SK-N-SH (cell line): ENCODE data around the gene CDH11. TPM values are rescaled to one million over a fixed set of nuclear protein-coding genes. Genes with fewer than 3 reads are reported as not detected.

Source experiments
- CTCF ChIA-PET: fragments of 300-600, 350-600 bp; formaldehyde crosslinking; extraction: SDS; loops from one replicate; lab custom pipeline; 2021; lab: Yijun Ruan, JAX
- POLR2A ChIA-PET: fragments of 350-600 bp; sonication (Branson Sonifier 250); formaldehyde crosslinking; extraction: SDS; loops from one replicate; lab custom pipeline; 2020; ENCODE audit warnings: antibody characterized with exemption, inconsistent platforms; lab: Yijun Ruan, JAX
- DNase-seq: peaks from one replicate; pipeline ENCODE4 v3.0.0; 2012
- H2AFZ ChIP-seq: fragments of 200-600 bp; sonication (generic); 2 replicates; pipeline ENCODE4 v1.8.1; 2016; ENCODE audit warnings: antibody characterized with exemption, mild to moderate bottlenecking, low read depth
- H3F3A ChIP-seq: fragments of 200-600 bp; sonication (generic); replicated peaks from 2 replicates; pipeline ENCODE3; 2016; ENCODE audit warnings: antibody characterized with exemption, mild to moderate bottlenecking; ENCODE audit not compliant: insufficient read depth
- H3K27ac ChIP-seq, 2 experiments: fragments of 200-500 bp in 1 of 2; fragments of 200-600 bp in 1 of 2; sonication (Bioruptor generic) in 1 of 2; sonication (generic), shearing (Covaris generic) in 1 of 2; 2 replicates each; pipeline versions ENCODE4 v1.5.1 to v1.6.1; 2014 to 2016; ENCODE audit warnings: low read depth in 2 of 2, inconsistent platforms in 1 of 2, low read length in 1 of 2, mild to moderate bottlenecking in 1 of 2, mixed read lengths in 1 of 2
- H3K27me3 ChIP-seq: fragments of 200-600 bp; sonication (generic), shearing (Covaris generic); 2 replicates; pipeline ENCODE4 v1.6.1; 2016; ENCODE audit warnings: mixed run types; ENCODE audit not compliant: insufficient read depth
- H3K36me3 ChIP-seq, 2 experiments: fragments of 200-500 bp in 1 of 2; fragments of 200-600 bp in 1 of 2; sonication (Bioruptor generic) in 1 of 2; sonication (generic) in 1 of 2; replicated peaks in 1 of 2; 2 replicates each; pipeline versions ENCODE3 to v1.5.1; 2014 to 2016; ENCODE audit warnings: low read length in 1 of 2, mild to moderate bottlenecking in 1 of 2; ENCODE audit not compliant: insufficient read depth in 2 of 2, control insufficient read depth in 1 of 2
- H3K4me1 ChIP-seq, 2 experiments: fragments of 200-500 bp in 1 of 2; fragments of 200-600 bp in 1 of 2; sonication (Bioruptor generic) in 1 of 2; sonication (generic), shearing (Covaris generic) in 1 of 2; 2 replicates each; pipeline versions ENCODE4 v1.5.1 to v1.6.1; 2014 to 2016; ENCODE audit warnings: low read depth in 1 of 2, low read length in 1 of 2, mixed run types in 1 of 2; ENCODE audit not compliant: insufficient read depth in 2 of 2, control insufficient read depth in 1 of 2
- H3K4me2 ChIP-seq: fragments of 200-600 bp; sonication (generic), shearing (Covaris generic); 2 replicates; pipeline ENCODE4 v1.6.1; 2017; ENCODE audit warnings: mixed run types
- H3K4me3 ChIP-seq, 2 experiments: fragments of 200-500 bp in 1 of 2; fragments of 200-600 bp in 1 of 2; sonication (Bioruptor generic) in 1 of 2; sonication (generic), shearing (Covaris generic) in 1 of 2; 2 replicates each; pipeline versions ENCODE4 v1.5.1 to v1.8.1; 2014 to 2016; ENCODE audit warnings: low read depth in 2 of 2, inconsistent platforms in 1 of 2, low read length in 1 of 2, mild to moderate bottlenecking in 1 of 2, mixed read lengths in 1 of 2, moderate library complexity in 1 of 2
- H3K79me2 ChIP-seq: fragments of 200-600 bp; sonication (generic); 2 replicates; pipeline ENCODE4 v1.8.1; 2017; ENCODE audit warnings: mild to moderate bottlenecking; ENCODE audit not compliant: insufficient read depth
- H3K9ac ChIP-seq: fragments of 200-600 bp; sonication (generic); 2 replicates; pipeline ENCODE4 v1.6.1; 2017; ENCODE audit warnings: mixed run types
- H3K9me2 ChIP-seq: fragments of 200-600 bp; sonication (generic); 2 replicates; pipeline ENCODE4 v1.6.1; 2017; ENCODE audit warnings: mixed run types
- H3K9me3 ChIP-seq: fragments of 200-600 bp; sonication (generic); 2 replicates; pipeline ENCODE4 v1.6.1; 2017; ENCODE audit warnings: mixed run types, mild to moderate bottlenecking, moderate library complexity
- H4K20me1 ChIP-seq: fragments of 200-600 bp; sonication (generic); 2 replicates; pipeline ENCODE4 v1.6.1; 2017; ENCODE audit warnings: mild to moderate bottlenecking, mixed run types; ENCODE audit not compliant: insufficient read depth
- EP300 ChIP-seq, 2 experiments: IDR thresholded peaks; 2 replicates each; pipeline versions ENCODE4 v1.4.0 to v1.6.1; 2012; ENCODE audit warnings: borderline replicate concordance in 1 of 2, low read depth in 1 of 2, low read length in 1 of 2
- GABPA ChIP-seq: IDR thresholded peaks from 2 replicates; pipeline ENCODE4 v1.4.0; 2012; ENCODE audit warnings: low read depth, mild to moderate bottlenecking
- MXI1 ChIP-seq: IDR thresholded peaks from 2 replicates; pipeline ENCODE4 v1.6.1; 2012; ENCODE audit warnings: mild to moderate bottlenecking, low read depth, low read length, improper control_type of control experiment
- PBX3 ChIP-seq: IDR thresholded peaks from 2 replicates; pipeline ENCODE4; 2012
- RXRA ChIP-seq: IDR thresholded peaks from 2 replicates; pipeline ENCODE4 v1.4.0; 2012; ENCODE audit warnings: low read depth, mild to moderate bottlenecking, borderline replicate concordance
- TAF1 ChIP-seq: IDR thresholded peaks from 2 replicates; pipeline ENCODE4 v1.6.1; 2012; ENCODE audit warnings: low read depth, mild to moderate bottlenecking, low read length, moderate library complexity, borderline replicate concordance
- USF1 ChIP-seq: IDR thresholded peaks from 2 replicates; pipeline ENCODE4 v1.4.0; 2012; ENCODE audit warnings: low read depth, borderline replicate concordance
- WGBS: methylation state at CpG from one replicate; pipeline ENCODE4 v1.1.6; 2017; ENCODE audit warnings: low lambda C conversion rate; 5-methylcytosine and 5-hydroxymethylcytosine counted together
- polyA plus RNA-seq, 3 experiments: library from polyadenylated mRNA; depleted of rRNA; stranded (reverse); fragments of >200 nt; gene quantifications; 2 replicates each; pipeline ENCODE4 v1.2.3, GENCODE V29; 2012
- TF ChIP-seq, protein P1 (sequence below): IDR thresholded peaks from 2 replicates; pipeline ENCODE4 v1.6.1; 2012; ENCODE audit warnings: mild to moderate bottlenecking, low read depth, low read length, moderate library complexity

Gene CDH11
- polyA plus RNA-seq, 1 of the 3 experiments (the other 2 are of a cell fraction) = 269 TPM

GRCh38 chr16:64919141-64919540 is 202.7 kb downstream of the CDH11 start (continued):
- TF ChIP-seq RXRA (no peak), MXI1 (no peak), EP300 (IDR thresholded peaks at IDR 0.05; ENCODE audit: borderline replicate concordance in 1 of 2, low read depth in 1 of 2, low read length in 1 of 2) (no peak)
- TF ChIP-seq, protein P1, sequence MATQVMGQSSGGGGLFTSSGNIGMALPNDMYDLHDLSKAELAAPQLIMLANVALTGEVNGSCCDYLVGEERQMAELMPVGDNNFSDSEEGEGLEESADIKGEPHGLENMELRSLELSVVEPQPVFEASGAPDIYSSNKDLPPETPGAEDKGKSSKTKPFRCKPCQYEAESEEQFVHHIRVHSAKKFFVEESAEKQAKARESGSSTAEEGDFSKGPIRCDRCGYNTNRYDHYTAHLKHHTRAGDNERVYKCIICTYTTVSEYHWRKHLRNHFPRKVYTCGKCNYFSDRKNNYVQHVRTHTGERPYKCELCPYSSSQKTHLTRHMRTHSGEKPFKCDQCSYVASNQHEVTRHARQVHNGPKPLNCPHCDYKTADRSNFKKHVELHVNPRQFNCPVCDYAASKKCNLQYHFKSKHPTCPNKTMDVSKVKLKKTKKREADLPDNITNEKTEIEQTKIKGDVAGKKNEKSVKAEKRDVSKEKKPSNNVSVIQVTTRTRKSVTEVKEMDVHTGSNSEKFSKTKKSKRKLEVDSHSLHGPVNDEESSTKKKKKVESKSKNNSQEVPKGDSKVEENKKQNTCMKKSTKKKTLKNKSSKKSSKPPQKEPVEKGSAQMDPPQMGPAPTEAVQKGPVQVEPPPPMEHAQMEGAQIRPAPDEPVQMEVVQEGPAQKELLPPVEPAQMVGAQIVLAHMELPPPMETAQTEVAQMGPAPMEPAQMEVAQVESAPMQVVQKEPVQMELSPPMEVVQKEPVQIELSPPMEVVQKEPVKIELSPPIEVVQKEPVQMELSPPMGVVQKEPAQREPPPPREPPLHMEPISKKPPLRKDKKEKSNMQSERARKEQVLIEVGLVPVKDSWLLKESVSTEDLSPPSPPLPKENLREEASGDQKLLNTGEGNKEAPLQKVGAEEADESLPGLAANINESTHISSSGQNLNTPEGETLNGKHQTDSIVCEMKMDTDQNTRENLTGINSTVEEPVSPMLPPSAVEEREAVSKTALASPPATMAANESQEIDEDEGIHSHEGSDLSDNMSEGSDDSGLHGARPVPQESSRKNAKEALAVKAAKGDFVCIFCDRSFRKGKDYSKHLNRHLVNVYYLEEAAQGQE = no peak
- TF ChIP-seq, all 33 proteins: peak for 0

GRCh38 chr16:64916051-64916450 is 205.8 kb downstream of the CDH11 start:
- CTCF ChIA-PET = no interaction called here

DNA sequence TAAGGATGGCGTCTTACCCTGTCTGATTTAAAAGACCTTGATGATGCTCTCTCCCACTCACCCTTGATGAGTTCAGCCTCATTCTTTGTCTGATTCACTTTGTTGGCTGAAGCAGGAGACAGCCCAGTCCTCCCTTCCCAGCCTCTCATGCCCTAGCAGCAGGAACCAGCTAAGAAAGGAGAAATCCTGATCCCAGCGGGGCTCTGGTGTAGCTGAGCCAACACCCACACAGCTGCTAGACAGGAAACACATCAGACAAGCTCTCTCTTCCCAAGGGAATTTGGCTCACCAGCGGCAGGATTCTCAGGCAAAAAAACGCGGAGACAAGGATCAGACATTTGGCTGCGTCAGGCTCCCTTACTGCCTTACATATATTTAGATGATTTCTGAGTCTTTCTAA is 211.5 kb downstream of the CDH11 start:
- POLR2A ChIA-PET = no interaction called here
- H2AFZ ChIP-seq = peak overlapping the region; percentile 63; the same call in 1 of the 2 replicates

More at GRCh38 chr16:64916051-64916450, 205.8 kb downstream of the CDH11 start:
- TF ChIP-seq EP300 (IDR thresholded peaks at IDR 0.05; ENCODE audit: borderline replicate concordance in 1 of 2, low read depth in 1 of 2, low read length in 1 of 2) = no peak
- no peak for TF ChIP-seq TAF1
- H2AFZ ChIP-seq = no peak overlapping the region
- H3K9me2 ChIP-seq = no peaks in the 10 kb centered on the region
- no peak for DNase-seq
- no peaks in the 10 kb centered on the region for H3K36me3 ChIP-seq
- H3K4me2 ChIP-seq = no peak overlapping the region
- WGBS = 79% methylated on average over 2 of the region's 2 CpGs
- no peak overlapping the region for H3K27ac ChIP-seq
- H3F3A ChIP-seq = no peaks in the 10 kb centered on the region
- no peaks in the 10 kb centered on the region for H3K9me3 ChIP-seq
- no peaks in the 10 kb centered on the region for H3K4me1 ChIP-seq
- POLR2A ChIA-PET = no interaction called here
- H3K9ac ChIP-seq = no peak overlapping the region
- no peaks in the 10 kb centered on the region for H4K20me1 ChIP-seq
- no peaks in the 10 kb centered on the region for H3K27me3 ChIP-seq
- no peak overlapping the region for H3K4me3 ChIP-seq
- H3K79me2 ChIP-seq = no peaks in the 10 kb centered on the region

More for the DNA sequence above, 211.5 kb downstream of the CDH11 start:
- Histone ChIP-seq H3K4me1 (peaks cover 10% of the 10 kb centered on the region in 2 experiments; a peak in 2 of 4 replicates), H3F3A (no peaks in the 10 kb centered on the region)
- WGBS = 47% methylated on average over 6 of the region's 6 CpGs
- TF ChIP-seq PBX3 = 0 out of 2 replicates have a peak, but pooled peaks have one; percentile 4
- TF ChIP-seq GABPA = no peak
- TF ChIP-seq USF1 = no peak
- TF ChIP-seq, all 33 proteins: peak for 1
- Histone ChIP-seq H3K27me3 (no peaks in the 10 kb centered on the region), H3K4me3 (no peak overlapping the region; a peak in 1 of 4 replicates), H3K27ac (peak overlapping the region; percentile 66 to 80; a peak in 3 of 4 replicates), H3K36me3 (no peaks in the 10 kb centered on the region), H3K4me2 (peak overlapping the region; percentile 23; the same call in 1 of the 2 replicates), H4K20me1 (no peaks in the 10 kb centered on the region), H3K79me2 (no peaks in the 10 kb centered on the region), H3K9ac (peak overlapping the region; percentile 42; the same call in 1 of the 2 replicates), H3K9me2 (no peaks in the 10 kb centered on the region), H3K9me3 (no peaks in the 10 kb centered on the region)
- CTCF ChIA-PET = interaction anchor here (1.0 kb wide), 1 partner anchor 10 kb away, joined by 3 read pairs; no protein-coding TSS in a partner anchor
- DNase-seq = no peak
